HL-60 (cell line): ENCODE data around the gene CCDC85B.

Experiments used
- DNase-seq, 2 experiments: peaks; one replicate each; pipeline ENCODE4 v3.0.0-alpha.2; 2010 to 2020; ENCODE audit warnings: low read depth in 1 of 2, low spot score in 1 of 2
- H3K27ac ChIP-seq: fragments of 250-450 bp; sonication (Bioruptor Pico); replicated peaks from 2 replicates; pipeline ENCODE4 v1.5.1; 2020; ENCODE audit warnings: mild to moderate bottlenecking, moderate library complexity
- H3K27me3 ChIP-seq: fragments of 250-450 bp; sonication (Bioruptor Pico); 2 replicates; pipeline ENCODE4 v1.5.1; 2021; ENCODE audit warnings: mild to moderate bottlenecking, moderate library complexity; ENCODE audit not compliant: insufficient read depth, poor library complexity, severe bottlenecking
- H3K4me3 ChIP-seq: replicated peaks from 2 replicates; pipeline ENCODE4 v1.5.1; 2011; ENCODE audit warnings: mild to moderate bottlenecking, control low read depth, low read length; ENCODE audit not compliant: insufficient read depth
- CTCF ChIP-seq: IDR thresholded peaks from one replicate; pipeline ENCODE4 v1.5.1; 2011; ENCODE audit warnings: low read length, control low read depth, inconsistent platforms; ENCODE audit not compliant: insufficient read depth
- GABPA ChIP-seq: IDR thresholded peaks from 2 replicates; pipeline ENCODE4 v1.6.1; 2012; ENCODE audit warnings: low read depth
- POLR2AphosphoS5 ChIP-seq: IDR thresholded peaks from 2 replicates; pipeline ENCODE4 v1.6.1; 2012; ENCODE audit warnings: low read depth
- REST ChIP-seq: IDR thresholded peaks from 2 replicates; pipeline ENCODE4 v1.6.1; 2012; ENCODE audit warnings: low read depth; ENCODE audit not compliant: insufficient replicate concordance
- SPI1 ChIP-seq: IDR thresholded peaks from 2 replicates; pipeline ENCODE4 v1.6.1; 2012; ENCODE audit warnings: low read depth, mild to moderate bottlenecking, borderline replicate concordance

Gene CCDC85B

GRCh38 chr11:65919573-65920371, 29.3 kb downstream of the CCDC85B start:
- TF ChIP-seq POLR2AphosphoS5: no peak; the same call in 1 of the 2 replicates
- TF ChIP-seq GABPA: no peak
- TF ChIP-seq CTCF: no peak
- TF ChIP-seq SPI1: no peak
- TF ChIP-seq REST: no peak
- DNase-seq: peak; percentile 30 to 49
- no peaks in the 10 kb centered on the region for H3K27me3 ChIP-seq
- peak overlapping the region; percentile 80 for H3K4me3 ChIP-seq
- H3K27ac ChIP-seq: peak overlapping the region; percentile 54

GRCh38 chr11:65920372-65920802, 29.9 kb downstream of the CCDC85B start:
- peak overlapping the region; percentile 80 for H3K4me3 ChIP-seq
- DNase-seq: no peak
- no peak overlapping the region for H3K27ac ChIP-seq
- H3K27me3 ChIP-seq: no peaks in the 10 kb centered on the region
- TF ChIP-seq GABPA (no peak), CTCF (no peak), POLR2AphosphoS5 (no peak), SPI1 (no peak), REST (no peak)

- DNase-seq: no peak
- Histone ChIP-seq H3K27ac (no peak overlapping the region), H3K27me3 (no peaks in the 10 kb centered on the region), H3K4me3 (no peak overlapping the region)
- TF ChIP-seq CTCF (no peak), REST (no peak), POLR2AphosphoS5 (no peak), SPI1 (no peak), GABPA (no peak)
Measured at GRCh38 chr11:65921033-65921555, 30.6 kb downstream of the CCDC85B start.
